NT2/D1 (cell line): ENCODE data around the gene ARFGAP3.

Experiments
- SUZ12 ChIP-seq: IDR thresholded peaks from 2 replicates; pipeline ENCODE4 v1.6.1; 2011; ENCODE audit not compliant: insufficient read length, insufficient read depth; ENCODE audit errors: extremely low read depth
- YY1 ChIP-seq: IDR thresholded peaks from 2 replicates; pipeline ENCODE4 v1.6.1; 2011; ENCODE audit not compliant: insufficient read length, insufficient read depth

GRCh38 chr22:42829302-42829701 is 27.8 kb downstream of the ARFGAP3 start:
- TF ChIP-seq YY1 (no peak), SUZ12 (no peak)
